Neural progenitor cell (in vitro differentiated cells): ENCODE measurements around the gene PLEKHB2. TPM values are rescaled to one million over a fixed set of nuclear protein-coding genes. Genes with fewer than 3 reads are reported as not detected.

ENCODE experiments used
- DNase-seq: peaks from one replicate; pipeline ENCODE4 v3.0.0-alpha.2; 2016; ENCODE audit warnings: low spot score
- H2AFZ ChIP-seq: fragments of 200-600 bp; sonication (generic); replicated peaks from 2 replicates; pipeline ENCODE4 v1.6.1; 2016; ENCODE audit warnings: antibody characterized with exemption
- H3F3A ChIP-seq: fragments of 200-600 bp; sonication (generic); 2 replicates; pipeline ENCODE4 v1.6.1; 2016; ENCODE audit warnings: antibody characterized with exemption, low read depth
- H3K27ac ChIP-seq: fragments of 200-600 bp; sonication (generic); 2 replicates; pipeline ENCODE4 v1.5.1; 2016; ENCODE audit warnings: mild to moderate bottlenecking
- H3K27me3 ChIP-seq: fragments of 200-600 bp; sonication (generic); 2 replicates; pipeline ENCODE4 v1.6.1; 2016; ENCODE audit warnings: mild to moderate bottlenecking, moderate library complexity
- H3K36me3 ChIP-seq: fragments of 200-600 bp; sonication (generic); 2 replicates; pipeline ENCODE4 v1.5.1; 2016
- H3K4me1 ChIP-seq: fragments of 200-600 bp; sonication (generic); 2 replicates; pipeline ENCODE4 v1.6.1; 2016; ENCODE audit warnings: mixed run types
- H3K4me2 ChIP-seq: fragments of 200-600 bp; sonication (generic); 2 replicates; pipeline ENCODE4 v1.6.1; 2016
- H3K4me3 ChIP-seq: fragments of 200-600 bp; sonication (generic); 2 replicates; pipeline ENCODE4 v1.5.1; 2016
- H3K79me2 ChIP-seq: fragments of 200-600 bp; sonication (generic); 2 replicates; pipeline ENCODE4 v1.6.1; 2016; ENCODE audit warnings: low read depth
- H3K9ac ChIP-seq: fragments of 200-600 bp; sonication (generic); 2 replicates; pipeline ENCODE4 v1.6.1; 2016
- H3K9me3 ChIP-seq: fragments of 200-600 bp; sonication (generic); 2 replicates; pipeline ENCODE4 v1.5.1; 2016; ENCODE audit warnings: low read depth
- H4K20me1 ChIP-seq: fragments of 200-600 bp; sonication (generic); 2 replicates; pipeline ENCODE4 v1.6.1; 2016; ENCODE audit warnings: low read depth
- H3K27ac Mint-ChIP-seq: 3 replicates; pipeline ENCODE4 v1.8.0; 2021; ENCODE audit warnings: mixed read lengths
- H3K27me3 Mint-ChIP-seq: 2 replicates; pipeline ENCODE4 v1.8.0; 2022; ENCODE audit warnings: low read depth, mild to moderate bottlenecking, inconsistent platforms, moderate library complexity, mixed read lengths; ENCODE audit not compliant: insufficient read depth
- H3K36me3 Mint-ChIP-seq: 3 replicates; pipeline ENCODE4 v1.8.0; 2021; ENCODE audit warnings: mixed read lengths
- H3K4me1 Mint-ChIP-seq: 3 replicates; pipeline ENCODE4 v1.8.0; 2021; ENCODE audit warnings: mixed read lengths
- H3K4me3 Mint-ChIP-seq: 3 replicates; pipeline ENCODE4 v1.8.0; 2021; ENCODE audit warnings: mild to moderate bottlenecking, moderate library complexity, mixed read lengths
- H3K9me3 Mint-ChIP-seq: 3 replicates; pipeline ENCODE4 v1.8.0; 2020; ENCODE audit warnings: mixed read lengths
- CTCF ChIP-seq: fragments of 200-600 bp; sonication (generic); IDR thresholded peaks from 2 replicates; pipeline ENCODE4 v1.5.1; 2017; ENCODE audit warnings: antibody characterized with exemption, mild to moderate bottlenecking
- EZH2 ChIP-seq: fragments of 200-600 bp; sonication (generic); IDR thresholded peaks from 2 replicates; pipeline ENCODE4 v1.6.1; 2017; ENCODE audit warnings: antibody characterized with exemption, mild to moderate bottlenecking, moderate library complexity
- EZH2phosphoT487 ChIP-seq: fragments of 200-600 bp; sonication (generic); IDR thresholded peaks from 2 replicates; pipeline ENCODE4 v1.6.1; 2017; ENCODE audit warnings: antibody characterized with exemption
- total RNA-seq: library from RNA; depleted of rRNA; stranded (reverse); fragments of >200 nt; gene quantifications from 2 replicates; pipeline ENCODE4 v1.2.3, GENCODE V29; 2015; ENCODE audit warnings: low replicate concordance

PLEKHB2 gene
- total RNA-seq, 1 donor from 2014 or later: 57.4 TPM

GRCh38 chr2:131140581-131140980 lies 35.4 kb downstream of the PLEKHB2 start:
- H3K27me3 ChIP-seq: no peaks in the 10 kb centered on the region
- H2AFZ ChIP-seq: no peak overlapping the region
- H3K9ac ChIP-seq: no peak overlapping the region
- Mint-ChIP-seq H3K36me3 (peaks cover 35% of the 10 kb centered on the region), H3K27me3 (no peaks in the 10 kb centered on the region), H3K9me3 (peaks cover 3% of the 10 kb centered on the region), H3K4me1 (no peaks in the 10 kb centered on the region), H3K27ac (no peak overlapping the region), H3K4me3 (no peak overlapping the region)
- H3K36me3 ChIP-seq: peaks cover 5% of the 10 kb centered on the region
- H3K27ac ChIP-seq: no peak overlapping the region
- no peak overlapping the region for H3K4me2 ChIP-seq
- H3K79me2 ChIP-seq: peaks cover 19% of the 10 kb centered on the region
- no peaks in the 10 kb centered on the region for H3F3A ChIP-seq
- no peak overlapping the region for H3K4me3 ChIP-seq
- TF ChIP-seq CTCF (no peak), EZH2 (no peak)
- H3K9me3 ChIP-seq: no peaks in the 10 kb centered on the region
- no peaks in the 10 kb centered on the region for H3K4me1 ChIP-seq
- DNase-seq: no peak
- peaks cover 25% of the 10 kb centered on the region for H4K20me1 ChIP-seq

- no peaks in the 10 kb centered on the region for H3K27me3 Mint-ChIP-seq
- H3K4me1 Mint-ChIP-seq: no peaks in the 10 kb centered on the region
- H3K9ac ChIP-seq: no peak overlapping the region
- peaks cover 17% of the 10 kb centered on the region for H4K20me1 ChIP-seq
- H2AFZ ChIP-seq: no peak overlapping the region
- no peaks in the 10 kb centered on the region for H3K27me3 ChIP-seq
- H3K4me1 ChIP-seq: no peaks in the 10 kb centered on the region
- TF ChIP-seq EZH2phosphoT487 (no peak), EZH2 (no peak), CTCF (no peak)
- H3K9me3 Mint-ChIP-seq: no peaks in the 10 kb centered on the region
- no peak for DNase-seq
- H3K9me3 ChIP-seq: no peaks in the 10 kb centered on the region
- H3K4me3 Mint-ChIP-seq: no peak overlapping the region
- no peak overlapping the region for H3K27ac ChIP-seq
- peaks cover 5% of the 10 kb centered on the region for H3K36me3 ChIP-seq
- peaks cover 10% of the 10 kb centered on the region for H3K79me2 ChIP-seq
- H3K27ac Mint-ChIP-seq: no peak overlapping the region
- H3K4me3 ChIP-seq: no peak overlapping the region
- H3K4me2 ChIP-seq: no peak overlapping the region
- H3F3A ChIP-seq: no peaks in the 10 kb centered on the region
- peaks cover 28% of the 10 kb centered on the region for H3K36me3 Mint-ChIP-seq
Measured at GRCh38 chr2:131142849-131143248, 37.7 kb downstream of the PLEKHB2 start.

GRCh38 chr2:131143803-131144202 lies 38.7 kb downstream of the PLEKHB2 start:
- H3K27me3 ChIP-seq: no peaks in the 10 kb centered on the region
- no peaks in the 10 kb centered on the region for H3F3A ChIP-seq
- no peak overlapping the region for H3K4me2 ChIP-seq
- no peak overlapping the region for H3K27ac ChIP-seq
- H4K20me1 ChIP-seq: peaks cover 9% of the 10 kb centered on the region
- no peak overlapping the region for H3K4me3 ChIP-seq
- Mint-ChIP-seq H3K27ac (no peak overlapping the region), H3K9me3 (no peaks in the 10 kb centered on the region), H3K4me3 (no peak overlapping the region), H3K27me3 (no peaks in the 10 kb centered on the region), H3K36me3 (peaks cover 25% of the 10 kb centered on the region), H3K4me1 (no peaks in the 10 kb centered on the region)
- no peak overlapping the region for H2AFZ ChIP-seq
- no peaks in the 10 kb centered on the region for H3K9me3 ChIP-seq
- no peak for DNase-seq
- TF ChIP-seq EZH2phosphoT487: no peak
- no peak for TF ChIP-seq EZH2
- no peak for TF ChIP-seq CTCF
- H3K36me3 ChIP-seq: peaks cover 5% of the 10 kb centered on the region
- H3K9ac ChIP-seq: no peak overlapping the region
- H3K4me1 ChIP-seq: no peaks in the 10 kb centered on the region
- H3K79me2 ChIP-seq: peaks cover 9% of the 10 kb centered on the region
